ENCODE data around the gene SETD3. TPM values are rescaled to one million over a fixed set of nuclear protein-coding genes. Genes with fewer than 3 reads are reported as not detected.

The SETD3 gene
- total RNA-seq, 1 donor from 2014 or later, result 52.9 TPM

- intact Hi-C loops (cut with micrococcal nuclease), result loop anchor here (10.0 kb wide), 1 partner anchor 368 kb away; no protein-coding TSS in a partner anchor
These were observed 36.4 kb upstream of the SETD3 start for GRCh38 chr14:99516871-99517642.

DNA sequence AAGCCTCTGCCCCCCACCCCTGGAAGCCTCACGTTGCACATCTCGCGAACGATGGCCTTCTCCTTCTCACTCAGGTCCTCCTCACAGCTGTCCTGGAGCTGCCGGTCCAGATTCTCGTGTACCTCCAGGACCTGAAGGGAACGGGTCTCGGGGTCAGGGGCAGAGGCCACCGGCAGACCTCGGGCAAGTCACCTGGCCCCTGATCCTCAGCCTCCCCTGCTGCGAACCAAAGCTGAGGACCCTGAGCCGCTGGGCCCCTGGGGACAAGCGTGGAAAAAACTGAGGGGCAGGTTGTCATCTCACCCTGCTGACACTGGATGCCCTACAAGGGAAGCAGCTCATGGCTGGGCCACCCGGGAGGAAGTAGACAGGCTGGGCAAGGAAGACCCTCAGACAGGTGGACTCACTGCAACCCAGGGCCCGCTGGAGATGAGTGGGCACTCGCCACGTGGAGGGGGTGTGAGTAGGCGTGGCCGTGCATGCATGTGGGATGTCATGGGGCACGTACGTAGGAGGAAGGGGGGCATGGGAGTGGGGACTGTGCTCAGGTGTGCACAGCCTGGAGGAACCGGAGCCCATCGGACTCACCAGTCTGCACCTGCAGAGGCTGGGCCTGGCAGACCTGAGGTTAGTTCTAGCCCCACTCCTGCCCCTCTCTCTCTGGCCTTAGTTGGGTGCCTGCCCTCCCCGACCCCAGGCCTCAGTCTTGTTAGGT is 35.7 kb upstream of the SETD3 start:
- intact Hi-C loops (cut with micrococcal nuclease), result loop anchor here (10.0 kb wide), 1 partner anchor 368 kb away; no protein-coding TSS in a partner anchor

- intact Hi-C loops (cut with micrococcal nuclease), result loop anchor here (10.0 kb wide), 1 partner anchor 369 kb away; no protein-coding TSS in a partner anchor
These were observed 34.9 kb upstream of the SETD3 start for GRCh38 chr14:99515301-99516155.

GRCh38 chr14:99514552-99515300 is 34.1 kb upstream of the SETD3 start:
- intact Hi-C loops (cut with micrococcal nuclease), result loop anchor here (10.0 kb wide), 1 partner anchor 370 kb away; no protein-coding TSS in a partner anchor

- intact Hi-C loops (cut with micrococcal nuclease), result loop anchor here (10.0 kb wide), 1 partner anchor 371 kb away; no protein-coding TSS in a partner anchor
These were observed 33.4 kb upstream of the SETD3 start for GRCh38 chr14:99513946-99514551.

DNA sequence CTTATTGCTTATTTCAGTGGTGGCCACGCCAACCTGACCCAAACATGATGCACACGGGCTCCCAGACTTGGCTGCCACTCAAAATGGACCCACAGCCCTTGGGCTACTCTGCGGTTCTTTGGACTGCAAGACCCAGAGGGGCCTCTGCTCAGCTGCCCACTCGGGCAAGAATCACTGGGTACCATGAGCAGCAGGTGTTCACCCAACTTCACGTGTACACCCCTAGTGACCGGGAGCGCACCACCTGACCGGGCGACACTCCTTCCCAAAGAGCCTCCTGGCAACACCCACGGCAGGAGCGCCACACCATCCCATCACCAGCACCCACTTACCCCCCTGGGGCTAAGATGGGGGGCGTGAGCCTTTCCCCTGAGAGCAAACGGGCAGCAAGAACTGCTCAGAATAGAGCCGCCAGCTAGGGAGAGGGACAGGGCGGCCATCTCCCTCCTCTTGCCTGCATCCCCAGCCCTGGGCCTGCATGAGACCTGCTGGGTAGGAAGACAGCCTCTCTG is 32.6 kb upstream of the SETD3 start:
- intact Hi-C loops (cut with micrococcal nuclease), result loop anchor here (10.0 kb wide), 1 partner anchor 372 kb away; no protein-coding TSS in a partner anchor

DNA sequence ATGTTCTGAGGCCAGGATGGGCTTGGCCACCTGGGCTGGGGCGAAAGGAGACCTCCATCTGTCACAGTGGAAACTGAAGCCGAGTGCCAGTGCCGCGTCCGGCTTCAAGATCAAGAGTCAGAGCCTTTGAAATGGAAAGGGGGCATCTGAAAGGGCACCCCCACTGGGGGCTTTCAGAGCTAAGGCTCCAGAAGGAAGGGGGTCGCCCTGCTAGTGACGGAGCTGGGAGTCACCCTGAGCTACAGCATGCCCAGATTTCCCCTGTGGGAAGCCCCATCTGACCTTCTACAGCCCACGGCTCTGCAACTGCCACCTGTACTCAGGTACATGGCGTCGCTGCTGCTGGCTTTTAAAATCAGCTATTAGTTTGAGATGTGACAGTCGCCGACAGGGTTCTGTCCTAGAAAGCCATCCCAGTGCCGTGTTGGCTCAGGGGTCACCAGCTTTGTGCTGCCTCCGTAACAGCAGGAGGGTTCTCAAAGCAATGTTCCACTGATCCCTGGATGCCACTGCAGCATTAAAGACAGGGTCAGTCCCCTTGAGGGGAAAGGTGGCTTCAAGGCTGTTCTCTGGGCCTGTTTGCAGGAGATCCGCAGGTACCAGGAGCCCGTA is 32.0 kb upstream of the SETD3 start:
- intact Hi-C loops (cut with micrococcal nuclease), result loop anchor here (10.0 kb wide), 1 partner anchor 372 kb away; no protein-coding TSS in a partner anchor

- intact Hi-C loops (cut with micrococcal nuclease), result loop anchor here (10.0 kb wide), 1 partner anchor 373 kb away; no protein-coding TSS in a partner anchor
These were observed 31.4 kb upstream of the SETD3 start for GRCh38 chr14:99512110-99512449.

- intact Hi-C loops (cut with micrococcal nuclease), result loop anchor here (10.0 kb wide), 1 partner anchor 373 kb away; no protein-coding TSS in a partner anchor
These were observed 30.9 kb upstream of the SETD3 start for GRCh38 chr14:99511421-99512109.

DNA sequence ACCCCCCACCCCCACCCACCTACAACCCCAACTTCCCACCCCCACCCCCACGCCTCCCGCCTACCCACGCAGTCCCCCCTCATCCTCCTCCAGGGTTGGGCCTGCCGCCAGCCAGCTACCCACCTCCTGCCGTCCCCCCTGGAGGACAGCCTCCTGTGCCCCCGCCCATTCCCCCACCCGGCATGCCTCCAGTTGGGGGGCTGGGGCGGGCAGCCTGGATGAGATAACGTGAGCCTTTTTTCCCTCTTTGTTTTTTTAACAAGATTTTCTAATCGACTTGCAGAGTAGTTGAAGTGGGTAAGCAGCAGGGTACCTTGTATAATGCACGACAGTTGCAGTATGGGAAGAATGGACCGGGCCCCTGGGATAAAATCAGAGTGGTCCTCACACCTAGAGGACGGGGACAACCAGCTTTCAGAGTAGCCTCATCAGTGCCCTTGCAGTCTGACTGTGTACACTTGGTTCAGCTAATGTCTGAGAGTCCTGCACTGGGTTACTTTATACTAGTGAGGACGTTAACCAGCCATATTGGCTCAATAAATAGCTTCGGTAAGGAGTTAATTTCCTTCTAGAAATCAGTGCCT is 30.0 kb upstream of the SETD3 start:
- intact Hi-C loops (cut with micrococcal nuclease), result loop anchor here (10.0 kb wide), 1 partner anchor 374 kb away; no protein-coding TSS in a partner anchor

DNA sequence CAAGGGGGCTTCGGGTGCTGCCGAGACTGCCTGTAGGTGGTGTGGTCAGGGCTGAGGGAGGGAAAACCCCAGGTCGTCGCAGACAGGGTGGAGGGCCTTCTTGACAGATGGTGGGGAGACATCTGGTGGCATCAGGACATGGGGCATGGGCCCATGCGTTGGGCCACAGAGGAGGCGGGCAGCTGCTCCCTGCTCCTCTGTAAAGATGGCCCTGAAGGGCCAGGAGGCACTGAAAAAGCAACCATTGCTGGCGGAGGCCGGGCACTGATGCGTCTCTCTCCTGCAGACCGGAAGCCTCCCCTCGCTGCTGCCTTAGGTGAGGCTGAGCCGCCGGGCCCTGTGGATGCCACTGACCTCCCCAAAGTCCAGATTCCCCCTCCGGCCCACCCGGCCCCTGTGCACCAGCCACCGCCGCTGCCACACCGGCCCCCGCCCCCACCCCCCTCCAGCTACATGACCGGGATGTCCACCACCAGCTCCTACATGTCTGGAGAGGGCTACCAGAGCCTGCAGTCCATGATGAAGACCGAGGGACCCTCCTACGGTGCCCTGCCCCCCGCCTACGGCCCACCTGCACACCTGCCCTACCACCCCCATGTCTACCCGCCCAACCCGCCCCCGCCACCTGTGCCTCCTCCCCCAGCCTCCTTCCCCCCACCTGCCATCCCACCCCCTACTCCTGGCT is 29.4 kb upstream of the SETD3 start:
- intact Hi-C loops (cut with micrococcal nuclease), result loop anchor here (10.0 kb wide), 1 partner anchor 375 kb away; no protein-coding TSS in a partner anchor

GRCh38 chr14:99508896-99509629 is 28.4 kb upstream of the SETD3 start:
- intact Hi-C loops (cut with micrococcal nuclease), result no loop called here

- intact Hi-C loops (cut with micrococcal nuclease), result no loop called here
These were observed 27.4 kb upstream of the SETD3 start for GRCh38 chr14:99507860-99508640.

- intact Hi-C loops (cut with micrococcal nuclease), result no loop called here
These were observed 25.6 kb upstream of the SETD3 start for GRCh38 chr14:99506276-99506675.

GRCh38 chr14:99505089-99505488 is 24.4 kb upstream of the SETD3 start:
- intact Hi-C loops (cut with micrococcal nuclease), result no loop called here

GRCh38 chr14:99503848-99504453 is 23.3 kb upstream of the SETD3 start:
- intact Hi-C loops (cut with micrococcal nuclease), result no loop called here
